Lung (tissue), 12 donors: Measurements from ENCODE around the gene SEMA6B. TPM values are rescaled to one million over a fixed set of nuclear protein-coding genes. Genes with fewer than 3 reads are reported as not detected.

Source experiments
- ATAC-seq: fragments of 200-7000 bp; cut with Tn5 transposase; one replicate; pipeline ENCODE4 v1.9.1; 2020; ENCODE audit warnings: moderate number of reproducible peaks; ENCODE audit not compliant: insufficient read depth, low FRiP score
- DNase-seq, 3 donors: peaks; one replicate each; pipeline ENCODE4 v3.0.0-alpha.2; 2013 to 2017
- H3K27ac ChIP-seq, 2 donors: one replicate each; pipeline ENCODE4 v1.5.1; 2013; ENCODE audit warnings: mild to moderate bottlenecking in 2 of 2, moderate library complexity in 2 of 2, control low read depth in 1 of 2, inconsistent platforms in 1 of 2, low read depth in 1 of 2, low read length in 1 of 2
- H3K27me3 ChIP-seq, 3 donors: one replicate each; pipeline ENCODE4 v1.5.1; 2013; ENCODE audit warnings: low read length in 2 of 3; ENCODE audit not compliant: control insufficient read depth in 3 of 3, insufficient read depth in 3 of 3
- H3K36me3 ChIP-seq, 4 donors: one replicate each; pipeline ENCODE4 v1.5.1; 2013; ENCODE audit warnings: low read length in 4 of 4, mild to moderate bottlenecking in 1 of 4, moderate library complexity in 1 of 4; ENCODE audit not compliant: control insufficient read depth in 4 of 4, insufficient read depth in 4 of 4
- H3K4me1 ChIP-seq, 5 donors: one replicate each; pipeline ENCODE4 v1.5.1; 2013; ENCODE audit warnings: low read length in 5 of 5, mild to moderate bottlenecking in 2 of 5, moderate library complexity in 1 of 5; ENCODE audit not compliant: control insufficient read depth in 5 of 5, insufficient read depth in 5 of 5
- H3K4me3 ChIP-seq: one replicate; pipeline ENCODE4 v1.5.1; 2013; ENCODE audit warnings: mild to moderate bottlenecking, control low read depth, moderate library complexity
- H3K9ac ChIP-seq, 2 donors: one replicate each; pipeline ENCODE4 v1.5.1; 2013; ENCODE audit warnings: low read length in 2 of 2, control low read depth in 1 of 2; ENCODE audit not compliant: insufficient read depth in 1 of 2
- H3K9me3 ChIP-seq, 4 donors: one replicate each; pipeline ENCODE4 v1.5.1; 2013; ENCODE audit warnings: low read length in 3 of 4, mild to moderate bottlenecking in 1 of 4, moderate library complexity in 1 of 4; ENCODE audit not compliant: control insufficient read depth in 4 of 4, insufficient read depth in 3 of 4
- CTCF ChIP-seq: IDR thresholded peaks from 2 replicates; pipeline ENCODE4 v1.5.1; 2012; ENCODE audit warnings: mild to moderate bottlenecking; ENCODE audit errors: control extremely low read depth, extremely low read depth
- WGBS, 2 donors: extraction: QIAGEN DNeasy Blood & Tissue Kit; methylation state at CpG; one replicate each; pipeline ENCODE4 v1.1.7; 2013; 5-methylcytosine and 5-hydroxymethylcytosine counted together
- polyA plus RNA-seq, 2 donors: library from polyadenylated mRNA; stranded (reverse); fragments of 200-250 nt; gene quantifications; one replicate each; pipeline ENCODE4 v1.2.1, GENCODE V29; 2013
- total RNA-seq, 2 donors: library from RNA; depleted of rRNA in 1 of 2; stranded (reverse); fragments of >200 nt in 1 of 2; gene quantifications; one replicate each; pipeline ENCODE4 v1.2.1, GENCODE V29; 2014 to 2021
- donor health status: control.
- donor health status: control.
- donor health status: Bipolar disorder and iron deficiency.
- donor health status: healthy.
- donor health status: DM: yes; HTN: yes; CAD: no.

SEMA6B gene
- total and polyA plus RNA-seq, 4 donors = 3.2 to 38.5 (median 20.1) TPM

- Histone ChIP-seq H3K9ac (no peak overlapping the region), H3K36me3 (no peaks in the 10 kb centered on the region), H3K4me1 (peaks cover 0 to 8% (median 5%) of the 10 kb centered on the region in 5 donors), H3K27me3 (peaks cover 12 to 14% (median 13%) of the 10 kb centered on the region in 3 donors), H3K9me3 (peaks cover 0 to 7% (median 0%) of the 10 kb centered on the region in 4 donors), H3K27ac (no peak overlapping the region), H3K4me3 (no peak overlapping the region)
- DNase-seq (no peak), ATAC-seq (no peak)
- WGBS, 2 donors = 87 to 88% methylated on average over 6 of the region's 6 CpGs
- no peak for TF ChIP-seq CTCF
Observed at GRCh38 chr19:4587527-4587926, 28.0 kb upstream of the SEMA6B start.

- 73 to 77% methylated on average over 6 of the region's 6 CpGs for WGBS, 2 donors
- Histone ChIP-seq H3K4me1 (peaks cover 0 to 8% (median 5%) of the 10 kb centered on the region in 5 donors), H3K4me3 (no peak overlapping the region), H3K9me3 (peaks cover 0 to 7% (median 0%) of the 10 kb centered on the region in 4 donors), H3K36me3 (no peaks in the 10 kb centered on the region), H3K27ac (no peak overlapping the region), H3K9ac (no peak overlapping the region), H3K27me3 (peaks cover 13 to 21% (median 20%) of the 10 kb centered on the region in 3 donors)
- ATAC-seq (no peak), DNase-seq (no peak)
- no peak for TF ChIP-seq CTCF
Observed at GRCh38 chr19:4586691-4587090, 27.2 kb upstream of the SEMA6B start.

- Histone ChIP-seq H3K27me3 (peaks cover 13 to 21% (median 20%) of the 10 kb centered on the region in 3 donors), H3K9ac (no peak overlapping the region), H3K4me3 (no peak overlapping the region), H3K27ac (no peak overlapping the region), H3K9me3 (peaks cover 0 to 7% (median 0%) of the 10 kb centered on the region in 4 donors), H3K36me3 (no peaks in the 10 kb centered on the region), H3K4me1 (peaks cover 0 to 8% (median 5%) of the 10 kb centered on the region in 5 donors)
- TF ChIP-seq CTCF = no peak
- DNase-seq (no peak), ATAC-seq (no peak)
- WGBS, 2 donors = 78 to 79% methylated on average over 6 of the region's 6 CpGs
Observed at GRCh38 chr19:4586245-4586644, 26.8 kb upstream of the SEMA6B start.

GRCh38 chr19:4585556-4585955, 26.1 kb upstream of the SEMA6B start:
- no peaks in the 10 kb centered on the region for H3K36me3 ChIP-seq
- no peak for ATAC-seq
- H3K27ac ChIP-seq = no peak overlapping the region
- TF ChIP-seq CTCF = no peak
- no peak for DNase-seq
- peaks cover 0 to 7% (median 0%) of the 10 kb centered on the region in 4 donors for H3K9me3 ChIP-seq
- no peak overlapping the region for H3K9ac ChIP-seq
- 78 to 86% methylated on average over 1 of the region's 1 CpG for WGBS, 2 donors
- peaks cover 13 to 20% (median 19%) of the 10 kb centered on the region in 3 donors for H3K27me3 ChIP-seq
- peaks cover 0 to 8% (median 5%) of the 10 kb centered on the region in 5 donors for H3K4me1 ChIP-seq
- H3K4me3 ChIP-seq = no peak overlapping the region
